Epithelial cell of proximal tubule (primary cell): ENCODE measurements around the gene USP8. TPM values are rescaled to one million over a fixed set of nuclear protein-coding genes. Genes with fewer than 3 reads are reported as not detected.
"Not testable (repeated sequence)": the region's sequence is repeated elsewhere in the genome, so short reads cannot be mapped to it uniquely, and the experiment has no call there.

ENCODE experiments used
- DNase-seq: peaks from one replicate; pipeline ENCODE4 v3.0.0-alpha.2; 2011; ENCODE audit warnings: low read depth
- H3K4me3 ChIP-seq: 2 replicates; pipeline ENCODE4 v1.5.1; 2011; ENCODE audit warnings: low read depth, mild to moderate bottlenecking, low read length
- CTCF ChIP-seq: conservative IDR thresholded peaks from 2 replicates; pipeline ENCODE4 v1.5.1; 2012; ENCODE audit warnings: low read depth, mild to moderate bottlenecking, low read length
- total RNA-seq: library from RNA; depleted of rRNA; stranded (reverse); fragments of >200 nt; gene quantifications from 2 replicates; pipeline ENCODE4 v1.2.3, GENCODE V29; 2015

Gene USP8
- total RNA-seq, 1 donor from 2014 or later = 35.1 TPM

- peak overlapping the region; percentile 82 for H3K4me3 ChIP-seq
- no peak for DNase-seq
- no peak for TF ChIP-seq CTCF
Observed at GRCh38 chr15:50425219-50425618, 1.0 kb downstream of the USP8 start.

GRCh38 chr15:50425678-50426246 is 1.6 kb downstream of the USP8 start:
- peak overlapping the region; percentile 82 for H3K4me3 ChIP-seq

GRCh38 chr15:50426428-50426827 is 2.2 kb downstream of the USP8 start:
- no peak for DNase-seq
- TF ChIP-seq CTCF = no peak
- no peak overlapping the region for H3K4me3 ChIP-seq

More at GRCh38 chr15:50425678-50426246, 1.6 kb downstream of the USP8 start:
- DNase-seq = not testable (repeated sequence)

- no peak for TF ChIP-seq CTCF
- DNase-seq = no peak
- no peak overlapping the region for H3K4me3 ChIP-seq
Observed at GRCh38 chr15:50431204-50431603, 7.0 kb downstream of the USP8 start.

- H3K4me3 ChIP-seq = no peak overlapping the region
Observed at GRCh38 chr15:50432230-50432629, 8.0 kb downstream of the USP8 start.

GRCh38 chr15:50435772-50436171 is 11.6 kb downstream of the USP8 start:
- no peak for DNase-seq
- no peak overlapping the region for H3K4me3 ChIP-seq
- TF ChIP-seq CTCF = no peak

More at GRCh38 chr15:50432230-50432629, 8.0 kb downstream of the USP8 start:
- TF ChIP-seq CTCF = no peak
- no peak for DNase-seq

GRCh38 chr15:50438251-50438650 is 14.0 kb downstream of the USP8 start:
- no peak overlapping the region for H3K4me3 ChIP-seq
- no peak for DNase-seq
- TF ChIP-seq CTCF = no peak
